ENCODE measurements around the gene SNTG2. TPM values are rescaled to one million over a fixed set of nuclear protein-coding genes. Genes with fewer than 3 reads are reported as not detected.

Gene SNTG2
- total RNA-seq, 6 experiments from 2014 or later, result not detected

- TF ChIP-seq CTCF (IDR thresholded peaks at IDR 0.05) (no peak), POLR2A (IDR thresholded peaks at IDR 0.05) (no peak)
- H3K4me3 ChIP-seq, result no peak overlapping the region
- DNase-seq, result no peak
- no peak for ATAC-seq
- no peak overlapping the region for H3K27ac ChIP-seq
- intact Hi-C loops (cut with DNase I), result no loop called here
- 40% methylated on average over 7 of the region's 7 CpGs for WGBS (ENCODE audit: insufficient coverage, low coverage, low lambda C conversion rate, missing lambda C conversion rate)
- H3K27me3 ChIP-seq, result no peaks in the 10 kb centered on the region
- H3K36me3 ChIP-seq, result no peaks in the 10 kb centered on the region
- H3K9me3 ChIP-seq, result no peaks in the 10 kb centered on the region
- no peaks in the 10 kb centered on the region for H3K4me1 ChIP-seq
These were observed 34.8 kb downstream of the SNTG2 start for GRCh38 chr2:985317-985898.

DNA sequence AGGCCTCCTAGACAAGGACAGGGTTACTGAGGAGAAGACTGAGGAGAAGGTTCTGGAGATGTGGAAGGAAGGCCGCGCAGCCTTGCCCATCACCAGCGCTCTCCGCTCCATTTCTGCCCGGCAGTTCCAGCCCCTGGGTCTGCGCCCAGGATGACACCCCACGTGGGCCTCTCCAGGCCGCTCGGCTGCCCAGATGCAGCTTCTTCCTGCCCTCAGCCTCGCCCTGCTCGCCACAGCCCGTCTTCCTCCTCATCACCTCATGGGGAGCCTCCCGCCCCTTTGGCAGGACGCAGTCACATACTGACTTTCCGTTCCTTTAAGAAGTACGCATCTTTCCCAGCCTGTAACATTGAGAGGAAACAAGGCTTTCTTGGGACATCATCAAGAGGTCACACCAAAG, 37.1 kb downstream of the SNTG2 start:
- no peaks in the 10 kb centered on the region for H3K4me1 ChIP-seq
- H3K27me3 ChIP-seq, result no peaks in the 10 kb centered on the region
- no peak overlapping the region for H3K4me3 ChIP-seq
- intact Hi-C loops (cut with DNase I), result no loop called here
- no peak overlapping the region for H3K27ac ChIP-seq
- no peak for DNase-seq
- 61% methylated on average over 10 of the region's 16 CpGs for WGBS (ENCODE audit: insufficient coverage, low coverage, low lambda C conversion rate, missing lambda C conversion rate)
- no peak for ATAC-seq
- no peaks in the 10 kb centered on the region for H3K36me3 ChIP-seq
- TF ChIP-seq POLR2A (IDR thresholded peaks at IDR 0.05) (no peak), CTCF (IDR thresholded peaks at IDR 0.05) (no peak)
- no peaks in the 10 kb centered on the region for H3K9me3 ChIP-seq

GRCh38 chr2:989781-990467, 39.3 kb downstream of the SNTG2 start:
- Histone ChIP-seq H3K4me1 (no peaks in the 10 kb centered on the region), H3K36me3 (no peaks in the 10 kb centered on the region), H3K4me3 (no peak overlapping the region), H3K9me3 (no peaks in the 10 kb centered on the region), H3K27me3 (no peaks in the 10 kb centered on the region), H3K27ac (no peak overlapping the region)
- TF ChIP-seq POLR2A (IDR thresholded peaks at IDR 0.05) (no peak), CTCF (IDR thresholded peaks at IDR 0.05) (no peak)
- no peak for DNase-seq
- WGBS (ENCODE audit: insufficient coverage, low coverage, low lambda C conversion rate, missing lambda C conversion rate), result 37% methylated on average over 7 of the region's 8 CpGs
- intact Hi-C loops (cut with DNase I), result no loop called here
- no peak for ATAC-seq

GRCh38 chr2:990970-991369, 40.3 kb downstream of the SNTG2 start:
- H3K36me3 ChIP-seq, result no peaks in the 10 kb centered on the region
- no peak overlapping the region for H3K4me3 ChIP-seq
- TF ChIP-seq CTCF (IDR thresholded peaks at IDR 0.05) (no peak), POLR2A (IDR thresholded peaks at IDR 0.05) (no peak)
- intact Hi-C loops (cut with DNase I), result no loop called here
- no peaks in the 10 kb centered on the region for H3K27me3 ChIP-seq
- H3K9me3 ChIP-seq, result no peaks in the 10 kb centered on the region
- no peaks in the 10 kb centered on the region for H3K4me1 ChIP-seq
- H3K27ac ChIP-seq, result no peak overlapping the region
- DNase-seq (no peak), ATAC-seq (no peak)
